ENCODE measurements around the gene PTGER4. TPM values are rescaled to one million over a fixed set of nuclear protein-coding genes. Genes with fewer than 3 reads are reported as not detected.

Gene PTGER4
- total RNA-seq, 1 experiment from 2014 or later: 15.7 TPM

- H3K27ac ChIP-seq: peak overlapping the region; percentile 93
- H3K79me2 ChIP-seq (ENCODE audit: low read depth): peaks cover 42% of the 10 kb centered on the region
- intact Hi-C loops (cut with micrococcal nuclease; ENCODE audit: unreplicated experiment): loop anchor here (1.0 to 5.0 kb wide), 11 partner anchors 37 to 922 kb away; partner anchors contain the start of gene RPL37
- H3K36me3 ChIP-seq (ENCODE audit: low read depth): no peaks in the 10 kb centered on the region
- H3K27me3 ChIP-seq (ENCODE audit: insufficient read depth, low read depth): no peaks in the 10 kb centered on the region
- H3K9me3 ChIP-seq (ENCODE audit: insufficient read depth, low read depth): no peaks in the 10 kb centered on the region
- no peaks in the 10 kb centered on the region for H4K20me1 ChIP-seq (ENCODE audit: insufficient read depth)
- peaks cover 54% of the 10 kb centered on the region for H3K4me1 ChIP-seq (replicated peaks; ENCODE audit: insufficient read depth)
- peak; percentile 97 to 100 for DNase-seq
- peak overlapping the region; percentile 99 for H3K4me2 ChIP-seq
- peak overlapping the region; percentile 90 for H2AFZ ChIP-seq
- TF ChIP-seq EZH2 (IDR thresholded peaks at IDR 0.05; ENCODE audit: low read depth) (no peak), CTCF (conservative IDR thresholded peaks at IDR 0.05) (no peak)
- ChIA-PET CTCF (interaction anchor here (0.6 to 1.1 kb wide), 6 partner anchors 10 to 966 kb away, joined by 3 to 5 read pairs (median 3); no protein-coding TSS in a partner anchor), POLR2A (ENCODE audit: unreplicated experiment) (interaction anchor here (0.5 to 1.6 kb wide), 24 partner anchors 13 to 1982 kb away, joined by 3 to 29 read pairs (median 5); no protein-coding TSS in a partner anchor)
- H3K9me2 ChIP-seq (ENCODE audit: insufficient read depth): no peaks in the 10 kb centered on the region
- H3K4me3 ChIP-seq: peak overlapping the region; percentile 82
- H3F3A ChIP-seq (ENCODE audit: insufficient read depth, low read depth): peaks cover 15% of the 10 kb centered on the region
- no TSS peak for BruUV-seq (replicated peaks)
Observed at GRCh38 chr5:40679148-40679912, 385 bp upstream of the PTGER4 start.

- H3K36me3 ChIP-seq (ENCODE audit: low read depth): no peaks in the 10 kb centered on the region; the same call in 1 of the 2 replicates
- BruUV-seq (replicated peaks): no TSS peak
- H3K9me3 ChIP-seq (ENCODE audit: insufficient read depth, low read depth): no peaks in the 10 kb centered on the region
- ChIA-PET POLR2A (ENCODE audit: unreplicated experiment) (no interaction called here), CTCF (no interaction called here)
- no peak overlapping the region for H3K27ac ChIP-seq
- peak overlapping the region; percentile 79 for H2AFZ ChIP-seq
- H4K20me1 ChIP-seq (ENCODE audit: insufficient read depth): no peaks in the 10 kb centered on the region
- H3K4me1 ChIP-seq (replicated peaks; ENCODE audit: insufficient read depth): peaks cover 67% of the 10 kb centered on the region
- H3K9me2 ChIP-seq (ENCODE audit: insufficient read depth): no peaks in the 10 kb centered on the region
- H3K27me3 ChIP-seq (ENCODE audit: insufficient read depth, low read depth): no peaks in the 10 kb centered on the region
- peaks cover 57% of the 10 kb centered on the region for H3K79me2 ChIP-seq (ENCODE audit: low read depth)
- peak overlapping the region; percentile 82 for H3K4me3 ChIP-seq
- peaks cover 15% of the 10 kb centered on the region for H3F3A ChIP-seq (ENCODE audit: insufficient read depth, low read depth)
- intact Hi-C loops (cut with micrococcal nuclease; ENCODE audit: unreplicated experiment): no loop called here
- peak overlapping the region; percentile 71 for H3K4me2 ChIP-seq
- no peak for DNase-seq
- TF ChIP-seq EZH2 (IDR thresholded peaks at IDR 0.05; ENCODE audit: low read depth) (no peak), CTCF (conservative IDR thresholded peaks at IDR 0.05) (no peak)
Observed at GRCh38 chr5:40680741-40681362, 1.1 kb downstream of the PTGER4 start.

GRCh38 chr5:40681363-40682153 lies 1.8 kb downstream of the PTGER4 start:
- Histone ChIP-seq H3K27ac (no peak overlapping the region), H3F3A (ENCODE audit: insufficient read depth, low read depth) (peaks cover 15% of the 10 kb centered on the region), H3K79me2 (ENCODE audit: low read depth) (peaks cover 64% of the 10 kb centered on the region), H3K4me3 (peak overlapping the region; percentile 82; the same call in 1 of the 2 replicates), H4K20me1 (ENCODE audit: insufficient read depth) (no peaks in the 10 kb centered on the region), H3K4me1 (replicated peaks; ENCODE audit: insufficient read depth) (peaks cover 64% of the 10 kb centered on the region), H3K9me3 (ENCODE audit: insufficient read depth, low read depth) (no peaks in the 10 kb centered on the region), H2AFZ (no peak overlapping the region), H3K9me2 (ENCODE audit: insufficient read depth) (no peaks in the 10 kb centered on the region), H3K4me2 (peak overlapping the region; percentile 78), H3K27me3 (ENCODE audit: insufficient read depth, low read depth) (no peaks in the 10 kb centered on the region), H3K36me3 (ENCODE audit: low read depth) (peaks cover 7% of the 10 kb centered on the region)
- DNase-seq: no peak
- intact Hi-C loops (cut with micrococcal nuclease; ENCODE audit: unreplicated experiment): no loop called here
- CTCF ChIA-PET: no interaction called here
- POLR2A ChIA-PET (ENCODE audit: unreplicated experiment): no interaction called here
- BruUV-seq (replicated peaks): no TSS peak
- TF ChIP-seq CTCF (conservative IDR thresholded peaks at IDR 0.05) (no peak), EZH2 (IDR thresholded peaks at IDR 0.05; ENCODE audit: low read depth) (no peak)

Measured in PC-9 (cell line).